ENCODE data around the gene SLC30A2. TPM values are rescaled to one million over a fixed set of nuclear protein-coding genes. Genes with fewer than 3 reads are reported as not detected.

SLC30A2 gene
- polyA plus RNA-seq, 2 of the 4 experiments (the other 2 are of a cell fraction) = not detected

GRCh38 chr1:26038904-26039303 lies 7.0 kb downstream of the SLC30A2 start:
- CTCF ChIA-PET = interaction anchor here (1.0 to 1.7 kb wide), 5 partner anchors 20 to 144 kb away, joined by 3 to 8 read pairs (median 4); no protein-coding TSS in a partner anchor
- Histone ChIP-seq H3K27ac (no peak overlapping the region), H3K4me1 (peaks cover 11% of the 10 kb centered on the region), H3K4me3 (no peak overlapping the region), H3K9me3 (no peaks in the 10 kb centered on the region), H3K4me2 (no peak overlapping the region)
- ATAC-seq (no peak), FAIRE-seq (no peak), DNase-seq (ENCODE audit: low read depth in 1 of 2, low spot score in 1 of 2) (no peak)
- no peak for TF ChIP-seq KDM1A (IDR thresholded peaks at IDR 0.05; ENCODE audit: low read depth)
- no peak for TF ChIP-seq NPAS2 (CRISPR knock-in tag; IDR thresholded peaks at IDR 0.05; ENCODE audit: borderline replicate concordance)
- no peak for TF ChIP-seq PBX3 (IDR thresholded peaks at IDR 0.05)
- no peak for TF ChIP-seq EP300 (IDR thresholded peaks at IDR 0.05)
- TF ChIP-seq EHF (CRISPR knock-in tag; IDR thresholded peaks at IDR 0.05) = no peak
- no peak for TF ChIP-seq CEBPB (IDR thresholded peaks at IDR 0.05)
- TF ChIP-seq FOXS1 (CRISPR knock-in tag; IDR thresholded peaks at IDR 0.05) = no peak
- no peak for TF ChIP-seq MAZ (IDR thresholded peaks at IDR 0.05; ENCODE audit: borderline replicate concordance, low read depth, low read length)
- TF ChIP-seq CBX2 (IDR thresholded peaks at IDR 0.05; ENCODE audit: borderline replicate concordance, low read depth) = no peak
- no peak for TF ChIP-seq HOXB5 (CRISPR knock-in tag; IDR thresholded peaks at IDR 0.05)
- no peak for TF ChIP-seq HDAC2 (IDR thresholded peaks at IDR 0.05)
- TF ChIP-seq POLR2A (IDR thresholded peaks at IDR 0.05; ENCODE audit: low read length) = no peak
- no peak for TF ChIP-seq RFX5 (IDR thresholded peaks at IDR 0.05)
- no peak for TF ChIP-seq FOSB (CRISPR knock-in tag; IDR thresholded peaks at IDR 0.05)
- TF ChIP-seq JUN (IDR thresholded peaks at IDR 0.05) = no peak
- TF ChIP-seq HOXB13 (CRISPR knock-in tag; IDR thresholded peaks at IDR 0.05; ENCODE audit: low read depth) = no peak
- no peak for TF ChIP-seq MAX (IDR thresholded peaks at IDR 0.05)
- POLR2A ChIA-PET = no interaction called here
- 90% methylated on average over 2 of the region's 6 CpGs for WGBS (ENCODE audit: missing lambda C conversion rate)

GRCh38 chr1:26038477-26038876 lies 7.4 kb downstream of the SLC30A2 start:
- Histone ChIP-seq H3K4me2 (no peak overlapping the region), H3K9me3 (no peaks in the 10 kb centered on the region), H3K27ac (no peak overlapping the region), H3K4me1 (peaks cover 11% of the 10 kb centered on the region), H3K4me3 (no peak overlapping the region)
- CTCF ChIA-PET = interaction anchor here (1.0 to 1.7 kb wide), 5 partner anchors 20 to 143 kb away, joined by 3 to 8 read pairs (median 4); no protein-coding TSS in a partner anchor
- POLR2A ChIA-PET = no interaction called here
- no peak for ATAC-seq
- no peak for FAIRE-seq
- 83% methylated on average over 2 of the region's 6 CpGs for WGBS (ENCODE audit: missing lambda C conversion rate)
- DNase-seq (ENCODE audit: low read depth in 1 of 2, low spot score in 1 of 2) = no peak
- TF ChIP-seq BCL3 (IDR thresholded peaks at IDR 0.05) (no peak), RAD21 (conservative IDR thresholded peaks at IDR 0.05 in 1 of 2, IDR thresholded peaks at IDR 0.05 in 1 of 2) (no peak), KDM5A (IDR thresholded peaks at IDR 0.05) (no peak), NR3C1 (IDR thresholded peaks at IDR 0.05) (no peak), ESRRA (IDR thresholded peaks at IDR 0.05; ENCODE audit: borderline replicate concordance, low read length) (no peak), HMGXB4 (CRISPR knock-in tag; IDR thresholded peaks at IDR 0.05; ENCODE audit: borderline replicate concordance) (no peak), FOSB (CRISPR knock-in tag; IDR thresholded peaks at IDR 0.05) (no peak), POLR2AphosphoS2 (conservative IDR thresholded peaks at IDR 0.05; ENCODE audit: low read length) (no peak), MAX (IDR thresholded peaks at IDR 0.05) (no peak), ATOH8 (CRISPR knock-in tag; IDR thresholded peaks at IDR 0.05; ENCODE audit: low read depth) (no peak), CHD2 (IDR thresholded peaks at IDR 0.05; ENCODE audit: low read length, partially characterized antibody) (no peak), NFE2L2 (conservative IDR thresholded peaks at IDR 0.05; ENCODE audit: low read length) (no peak), CBX8 (IDR thresholded peaks at IDR 0.05) (no peak), KDM1A (IDR thresholded peaks at IDR 0.05; ENCODE audit: low read depth) (no peak), ZFP36 (IDR thresholded peaks at IDR 0.05; ENCODE audit: borderline replicate concordance, partially characterized antibody) (no peak), CEBPB (IDR thresholded peaks at IDR 0.05) (no peak), E2F6 (IDR thresholded peaks at IDR 0.05; ENCODE audit: borderline replicate concordance, low read depth) (no peak), HOXB5 (CRISPR knock-in tag; IDR thresholded peaks at IDR 0.05) (no peak)
